HG02981 (cell line): ENCODE data around the gene ZNF609.
A peak's percentile ranks its signal among the peaks of the same experiment; 100 is the strongest.
"Not testable (repeated sequence)": the region's sequence is repeated elsewhere in the genome, so short reads cannot be mapped to it uniquely, and the experiment has no call there.

Experiments used
- ATAC-seq: cut with Tn5 transposase; IDR thresholded peaks from one replicate; pipeline ENCODE4 v1.9.1; 2021; ENCODE audit warnings: mild to moderate bottlenecking, moderate library complexity; ENCODE audit not compliant: unreplicated experiment

ZNF609 gene

DNA sequence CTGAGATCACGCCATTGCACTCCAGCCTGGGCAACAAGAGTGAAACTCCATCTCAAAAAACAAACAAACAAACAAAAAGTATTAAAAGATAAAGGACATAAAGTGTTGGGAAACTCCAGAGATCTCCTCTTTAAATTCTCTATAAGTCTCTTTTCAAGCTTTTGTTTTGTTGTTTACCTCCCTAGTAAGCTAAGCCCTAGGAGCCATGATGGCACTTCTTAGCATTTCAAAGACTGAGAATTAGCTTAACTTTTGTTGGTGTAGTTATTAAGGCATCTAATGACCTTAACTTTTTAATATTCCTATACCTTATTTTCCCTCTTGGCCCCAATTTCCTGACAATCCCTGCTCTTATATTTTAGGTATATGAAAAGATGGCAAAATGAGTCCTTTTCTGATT is 157.3 kb downstream of the ZNF609 start:
- no peak for ATAC-seq

DNA sequence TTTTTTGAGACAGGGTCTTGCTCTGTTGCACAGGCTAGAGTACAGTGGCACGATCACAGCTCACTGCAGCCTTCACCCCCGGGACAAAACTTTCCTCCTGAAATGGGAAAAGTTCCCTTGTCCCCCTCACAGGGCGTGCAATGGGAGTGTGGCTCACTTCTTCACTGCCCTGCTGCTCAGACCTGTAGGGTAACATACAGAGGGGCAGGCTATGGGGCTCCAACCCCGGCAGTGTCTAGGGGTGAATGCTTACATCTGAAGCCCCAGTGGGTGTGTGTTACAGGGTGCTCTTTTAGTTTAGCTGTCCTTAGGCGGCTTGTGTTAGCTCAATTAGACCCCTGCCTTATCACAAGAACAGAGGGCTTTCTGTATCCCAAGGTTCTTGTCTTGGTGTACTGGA is 157.8 kb downstream of the ZNF609 start:
- ATAC-seq = no peak

DNA sequence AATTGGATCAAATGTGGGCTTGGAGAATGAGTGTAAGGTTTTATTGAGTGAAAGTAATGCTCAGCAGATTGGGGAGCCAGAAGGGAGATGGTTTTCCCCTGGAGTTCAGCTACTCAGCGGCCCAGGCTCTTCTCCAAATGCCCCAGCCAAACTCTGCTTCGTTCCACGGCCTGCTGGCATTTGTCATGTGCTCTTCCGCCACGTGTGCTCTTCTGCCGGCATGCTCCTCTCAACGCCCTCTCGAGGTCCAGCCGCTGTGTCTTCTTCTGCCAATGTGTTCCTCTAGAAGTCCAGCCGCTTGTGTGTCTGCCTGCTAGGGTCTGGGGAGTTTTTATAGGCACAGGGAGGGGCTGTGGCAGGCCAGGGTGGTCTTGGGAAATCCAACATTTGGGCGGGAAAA is 158.2 kb downstream of the ZNF609 start:
- ATAC-seq = no peak

DNA sequence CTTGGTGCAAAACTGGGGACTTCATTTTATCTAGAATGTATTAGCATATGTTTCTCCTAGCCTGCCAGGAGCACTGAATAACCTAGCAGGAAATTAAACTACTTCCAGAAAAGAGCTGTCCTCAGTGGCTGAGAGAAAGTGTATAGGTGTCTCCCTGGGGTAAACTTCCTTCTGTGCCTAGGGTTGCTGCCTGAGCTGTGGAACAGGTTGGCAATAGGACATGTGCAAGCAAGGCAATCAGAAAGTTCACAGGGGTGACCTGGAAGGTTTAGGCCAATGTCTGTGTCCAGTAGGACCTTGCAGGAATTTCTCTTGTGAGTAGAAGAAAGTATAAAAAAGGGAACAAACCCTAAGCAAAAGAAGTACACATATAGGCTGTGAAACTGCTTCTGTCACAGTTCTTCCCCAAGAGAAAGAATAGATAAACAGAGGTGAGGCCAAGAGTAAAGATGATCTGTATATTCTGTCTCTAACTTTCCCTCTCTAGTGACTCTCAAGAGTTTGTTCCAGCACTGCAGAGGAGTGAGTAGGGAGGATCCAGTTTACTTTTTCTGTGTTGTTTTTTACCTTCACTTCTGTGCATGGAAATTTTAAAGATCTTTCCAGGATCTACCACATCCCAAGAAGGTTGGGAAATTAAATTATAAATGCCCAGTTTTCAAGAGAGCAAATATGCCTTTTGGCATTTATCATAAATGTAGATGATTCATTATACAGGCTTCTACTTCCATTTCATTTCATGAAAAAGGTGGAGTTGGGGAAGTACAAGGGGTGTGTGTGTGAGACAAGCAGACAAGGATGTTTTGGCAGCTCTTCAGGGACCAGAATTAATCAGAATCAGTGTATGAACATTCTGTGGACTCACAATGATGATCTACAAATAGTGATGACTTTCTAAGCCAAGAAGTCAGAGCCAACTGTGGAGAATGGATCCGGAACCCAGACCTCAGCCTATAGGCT is 159.8 kb downstream of the ZNF609 start:
- no peak for ATAC-seq

DNA sequence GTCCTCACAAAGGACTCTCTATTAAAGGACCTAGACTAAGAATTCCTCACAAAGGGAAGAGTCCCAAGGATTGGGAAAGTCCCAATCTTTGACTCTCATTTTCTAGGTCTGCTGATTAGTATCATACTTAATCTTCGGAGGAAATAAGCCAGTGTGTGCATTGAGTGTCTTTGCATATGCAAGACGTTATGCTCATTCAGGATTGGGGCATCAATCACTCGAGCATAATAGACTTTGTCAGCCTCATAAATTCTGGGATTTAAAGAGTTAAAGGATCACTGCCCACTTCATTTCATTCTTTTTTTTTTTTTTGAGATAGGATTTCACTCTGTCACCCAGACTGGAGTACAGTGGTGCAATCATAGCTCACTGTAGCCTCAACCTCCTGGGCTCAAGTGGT is 160.7 kb downstream of the ZNF609 start:
- no peak for ATAC-seq

DNA sequence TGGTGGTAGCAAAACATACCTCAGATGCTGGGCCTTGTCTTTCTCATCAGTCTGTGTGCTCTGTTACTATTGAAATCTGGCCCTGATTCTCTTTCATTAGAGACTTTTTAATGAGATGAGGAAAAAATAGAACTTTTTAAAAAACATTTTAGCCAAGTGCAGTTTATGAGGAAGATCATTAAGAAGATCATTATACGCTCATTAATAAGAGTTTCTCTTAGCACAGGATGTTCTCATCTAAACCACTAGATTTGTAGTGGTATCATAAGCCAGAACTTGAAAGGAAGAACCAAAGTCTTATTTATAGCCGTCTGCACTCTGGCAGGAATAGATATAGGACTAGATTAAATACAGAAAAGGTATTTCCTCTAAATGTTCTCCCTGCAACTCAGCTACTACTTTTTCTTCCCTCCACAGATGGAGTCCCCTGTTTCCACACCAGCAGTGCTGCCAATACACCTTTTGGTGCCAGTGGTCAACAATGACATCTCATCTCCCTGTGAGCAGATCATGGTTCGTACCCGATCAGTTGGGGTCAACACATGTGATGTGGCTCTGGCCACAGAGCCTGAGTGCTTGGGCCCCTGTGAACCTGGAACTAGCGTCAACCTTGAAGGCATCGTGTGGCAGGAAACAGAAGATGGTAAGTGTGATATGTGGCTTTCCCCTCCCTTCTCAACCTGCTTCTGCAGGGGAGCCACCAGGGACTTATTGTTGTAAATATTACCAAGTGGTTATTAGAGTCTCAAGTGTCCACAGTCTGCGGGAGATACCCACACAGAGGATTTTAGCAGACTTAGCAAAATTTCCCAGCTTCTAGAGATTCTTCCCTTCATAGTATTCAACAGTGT is 162.3 kb downstream of the ZNF609 start:
- ATAC-seq = peak; percentile 69

DNA sequence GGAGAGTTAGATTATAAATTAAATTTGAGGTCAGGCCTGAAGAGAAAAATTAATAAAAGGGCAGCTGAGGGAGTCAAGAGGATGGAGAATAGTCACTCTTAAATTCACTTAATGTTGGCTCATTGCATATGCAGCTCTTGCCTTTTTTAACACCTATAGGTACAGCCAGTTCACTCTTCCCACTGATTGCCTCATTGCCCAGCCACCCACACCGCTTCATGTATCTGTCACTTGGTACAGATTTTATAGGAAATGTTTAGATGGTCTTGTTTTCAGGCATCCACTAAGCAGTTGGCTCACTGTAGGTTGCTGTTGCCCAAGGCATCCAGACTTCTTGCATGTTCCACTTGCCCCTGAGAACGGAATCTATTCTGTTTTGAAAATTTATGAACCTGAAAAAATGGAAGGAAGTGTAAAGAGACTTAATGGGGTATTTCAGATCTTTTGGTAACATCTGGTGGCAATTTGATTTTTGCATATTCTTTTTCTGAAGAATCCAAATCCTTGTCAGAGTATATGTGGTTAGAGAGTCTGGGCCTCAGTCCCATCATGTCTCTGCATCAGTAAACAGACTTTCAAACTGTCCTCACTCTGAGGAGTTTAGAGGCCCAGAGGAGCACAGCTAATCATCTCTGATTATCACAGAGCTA is 163.1 kb downstream of the ZNF609 start:
- no peak for ATAC-seq

DNA sequence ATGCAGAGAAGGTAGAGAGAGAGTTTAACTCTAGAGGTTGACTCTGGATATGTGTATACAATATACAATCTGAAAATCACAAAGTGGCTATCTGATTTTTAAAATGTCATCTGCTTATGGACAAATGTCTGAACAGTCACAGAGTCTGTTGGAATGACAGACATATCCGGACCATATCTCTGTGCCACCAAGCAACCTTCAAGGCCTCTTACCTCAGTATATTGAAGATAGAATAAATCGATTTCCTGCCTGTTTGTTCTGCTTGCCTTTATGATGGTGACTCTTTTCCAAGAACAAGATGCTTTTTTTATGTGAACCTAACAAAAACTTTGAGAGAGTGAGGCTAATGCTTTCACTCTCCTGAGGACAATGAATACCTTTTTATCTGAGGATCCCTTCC is 163.9 kb downstream of the ZNF609 start:
- ATAC-seq = no peak

DNA sequence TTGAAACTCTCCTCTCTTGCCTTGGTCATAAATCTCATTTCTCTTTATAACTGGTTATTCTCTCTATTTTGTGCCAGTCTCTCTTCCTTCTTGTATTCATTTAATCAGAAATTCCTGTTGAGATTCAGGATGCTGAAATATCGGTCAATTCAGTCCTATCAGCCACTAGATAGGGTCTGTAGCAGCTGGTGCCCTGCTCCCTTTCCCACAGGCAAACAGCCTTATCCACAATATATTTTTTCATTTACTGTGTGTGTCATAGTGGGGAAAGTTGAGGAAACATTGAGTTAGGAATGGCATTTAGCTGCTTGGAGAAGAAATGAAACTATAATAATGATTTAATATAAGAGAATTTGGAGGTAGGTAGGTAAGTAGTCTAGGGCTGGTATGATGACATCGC is 168.7 kb downstream of the ZNF609 start:
- no peak for ATAC-seq

DNA sequence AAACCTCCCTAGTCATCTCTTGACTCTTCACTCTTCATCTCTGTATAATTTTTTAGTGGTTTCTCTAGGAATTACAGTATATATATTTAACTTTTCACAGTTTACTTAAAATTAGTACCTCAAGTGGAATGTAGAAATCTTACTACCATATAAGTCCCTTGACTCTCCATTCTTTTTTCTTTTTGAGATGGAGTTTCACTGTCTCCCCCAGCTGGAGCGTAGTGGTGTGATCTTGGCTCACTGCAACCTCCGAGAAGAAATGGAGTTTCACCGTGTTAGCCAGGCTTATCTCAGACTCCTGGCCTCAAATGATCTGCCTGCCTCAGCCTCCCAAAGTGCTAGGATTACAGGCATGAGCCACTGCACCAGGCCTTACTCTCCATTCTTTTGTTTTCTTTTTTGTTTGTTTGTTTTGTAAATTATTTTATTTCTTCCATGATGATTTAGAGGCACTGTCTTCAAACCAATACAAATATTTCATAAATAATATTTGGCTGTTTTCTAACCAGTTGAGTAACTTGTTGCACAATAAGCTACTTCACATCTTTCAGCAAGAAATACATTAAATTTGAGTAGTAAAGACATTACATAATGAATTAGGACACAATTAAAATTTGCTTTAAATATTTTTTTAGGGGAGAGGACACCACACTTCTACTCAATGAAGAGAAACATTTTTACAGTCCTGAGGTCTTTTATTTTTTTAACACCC is 170.2 kb downstream of the ZNF609 start:
- ATAC-seq = no peak

DNA sequence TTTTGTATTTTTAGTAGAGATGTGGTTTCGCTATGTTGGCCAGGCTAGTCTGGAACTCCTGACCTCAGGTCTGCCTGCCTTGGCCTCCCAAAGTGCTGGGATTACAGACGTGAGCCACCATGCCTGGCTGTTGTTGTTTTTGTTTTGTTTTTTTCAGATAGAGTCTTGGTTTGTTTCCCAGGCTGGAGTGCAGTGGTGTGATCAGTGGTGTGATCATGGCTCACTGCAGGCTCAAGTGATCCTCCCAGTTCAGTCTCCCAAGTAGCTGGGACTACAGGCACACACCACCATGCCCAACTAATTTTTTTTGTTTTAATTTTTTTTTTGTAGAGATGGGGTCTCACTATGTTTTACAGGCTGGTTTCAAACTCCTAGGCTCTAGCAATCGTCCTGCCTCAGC is 172.3 kb downstream of the ZNF609 start:
- not testable (repeated sequence) for ATAC-seq

DNA sequence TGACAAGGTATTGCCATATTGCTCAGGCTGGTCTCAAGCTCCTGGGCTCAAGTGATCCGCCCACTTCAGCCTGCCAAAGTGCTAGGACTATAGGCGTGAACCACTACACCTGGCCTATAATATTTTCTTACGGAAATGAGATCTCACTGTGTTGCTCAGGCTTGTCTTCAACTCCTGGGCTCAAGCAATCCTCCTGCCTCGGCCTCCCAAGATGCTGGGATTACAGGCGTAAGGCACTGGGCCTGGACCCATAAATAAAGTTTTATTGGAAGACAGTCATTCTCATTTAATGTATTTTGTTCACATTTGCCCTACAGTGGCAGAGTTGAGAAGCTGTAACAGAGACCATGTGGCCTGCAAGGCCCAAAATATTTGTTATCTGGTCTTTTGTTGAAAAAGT is 173.0 kb downstream of the ZNF609 start:
- no peak for ATAC-seq

DNA sequence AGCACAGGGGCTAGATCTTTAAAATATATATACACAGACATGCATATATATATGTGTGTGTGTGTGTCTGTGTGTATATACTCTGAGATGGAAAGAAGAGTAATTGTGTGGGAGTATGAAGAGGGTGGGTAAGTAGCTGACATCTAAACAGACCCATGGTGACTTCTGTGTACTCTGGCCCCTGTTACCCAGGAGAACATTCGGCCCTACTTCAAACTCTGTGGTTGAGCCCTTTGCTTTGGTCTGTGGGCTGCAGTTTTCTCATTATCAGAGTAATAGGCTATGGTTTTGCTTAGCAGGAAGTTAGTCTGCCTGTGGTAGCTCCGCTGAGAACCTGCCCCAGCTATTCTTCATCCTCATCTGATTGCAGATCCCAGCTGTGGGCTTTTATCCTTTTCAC is 173.6 kb downstream of the ZNF609 start:
- peak; percentile 70 for ATAC-seq

DNA sequence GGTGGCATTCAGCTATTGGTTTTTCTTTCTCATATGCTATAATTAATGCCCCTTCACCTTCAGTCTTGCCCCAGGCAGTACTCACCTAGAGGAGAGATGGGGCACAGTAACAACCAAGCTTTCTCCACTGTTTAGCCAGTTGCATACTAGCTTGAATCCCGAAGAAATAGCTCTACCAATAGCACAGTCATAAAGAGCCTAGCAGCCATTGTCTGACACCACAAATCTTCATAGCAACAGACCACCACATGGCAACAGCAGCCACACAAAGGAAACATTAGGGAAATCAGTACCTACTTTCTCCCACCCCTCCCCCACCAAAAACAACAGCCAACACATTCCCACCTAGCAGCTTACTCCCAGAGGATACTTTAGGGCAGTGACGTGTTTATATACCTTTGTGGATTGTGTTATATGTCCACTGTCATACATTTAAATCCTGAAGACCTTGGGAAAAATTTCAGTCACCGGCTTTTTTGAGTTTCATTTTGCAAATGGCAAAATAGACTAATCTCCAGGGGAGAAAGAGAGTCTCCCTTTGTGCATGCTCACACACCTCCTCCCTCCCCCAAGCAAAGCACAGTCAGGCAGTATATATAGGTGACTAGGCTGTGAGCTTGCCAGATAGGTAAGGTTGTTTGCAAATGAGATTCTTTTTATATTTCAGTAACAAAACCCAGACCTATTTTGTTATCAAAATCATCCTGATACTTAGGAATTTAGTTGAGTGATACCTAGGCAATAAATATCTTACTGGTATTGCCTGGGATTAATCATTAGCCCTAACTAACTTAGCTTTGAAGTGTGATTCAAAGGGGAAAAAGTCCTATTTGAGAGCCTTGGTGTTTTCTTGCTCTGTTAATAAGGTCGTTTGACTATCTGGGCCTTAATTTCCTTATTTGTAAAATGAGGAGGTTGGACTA is 174.5 kb downstream of the ZNF609 start:
- ATAC-seq = peak; percentile 50

DNA sequence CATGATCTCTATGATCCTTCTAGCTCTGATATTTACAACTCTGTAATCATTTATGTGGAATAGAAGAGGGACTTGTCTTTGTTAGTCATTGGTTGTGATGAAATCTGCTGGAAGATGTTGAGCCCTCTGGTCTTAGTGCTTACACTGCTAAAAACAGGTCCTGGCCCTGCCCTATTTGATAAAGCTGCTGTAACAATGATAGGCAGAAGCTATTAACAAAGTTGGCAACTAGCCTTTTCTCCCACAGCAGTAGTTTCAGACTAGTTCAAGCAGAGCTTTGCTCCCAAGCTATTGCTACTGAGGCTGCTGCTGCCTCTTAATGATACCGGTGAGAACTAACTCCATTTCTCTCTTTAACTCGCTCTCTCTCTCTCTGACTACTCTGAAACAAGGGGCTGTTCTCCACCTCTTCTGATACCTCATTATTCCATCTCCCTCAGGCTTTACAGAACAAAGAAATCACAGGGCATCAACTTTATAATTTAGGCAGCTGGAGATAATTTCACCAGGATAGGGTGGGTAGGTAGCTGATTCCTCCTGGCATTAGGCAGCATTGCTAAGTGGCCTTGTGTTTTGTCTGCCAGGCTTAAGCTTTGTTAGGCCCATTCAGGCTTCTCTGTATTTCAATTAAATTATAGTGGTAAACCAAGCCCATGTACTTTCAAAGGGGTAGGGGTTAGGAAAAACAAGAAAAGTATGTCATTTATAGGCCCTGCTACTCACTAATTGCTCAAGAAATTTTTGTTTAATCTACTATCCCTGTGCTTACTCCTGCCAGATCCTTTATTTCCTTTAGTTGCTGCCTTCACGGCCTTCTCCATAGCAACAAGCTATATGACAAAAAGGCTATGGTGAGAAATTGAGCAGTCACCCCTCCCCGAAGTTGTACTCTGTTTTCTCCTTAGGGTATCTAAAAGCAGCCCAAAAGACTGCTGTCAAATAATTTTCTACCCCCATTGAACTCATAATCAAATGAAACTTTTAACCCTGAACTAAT is 175.4 kb downstream of the ZNF609 start:
- peak; percentile 5 for ATAC-seq

DNA sequence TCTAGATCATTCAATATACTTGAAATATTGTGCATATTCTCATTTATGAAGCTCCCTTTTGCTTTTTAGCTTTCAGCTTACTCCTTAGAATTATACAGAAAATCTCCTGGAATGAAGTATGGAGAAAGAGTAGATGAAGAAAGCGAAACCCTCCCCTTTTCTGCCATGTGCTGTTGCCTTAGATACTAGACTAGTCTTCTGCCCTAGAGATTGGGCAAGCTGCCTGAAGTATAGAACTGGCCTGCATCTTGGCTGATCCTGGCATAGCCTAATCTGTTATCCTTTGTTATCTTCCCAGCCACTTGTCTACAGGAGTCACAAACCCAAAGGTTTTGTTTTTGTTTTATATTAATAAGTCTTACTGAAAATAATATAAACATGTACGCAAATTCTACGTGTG is 176.2 kb downstream of the ZNF609 start:
- no peak for ATAC-seq

DNA sequence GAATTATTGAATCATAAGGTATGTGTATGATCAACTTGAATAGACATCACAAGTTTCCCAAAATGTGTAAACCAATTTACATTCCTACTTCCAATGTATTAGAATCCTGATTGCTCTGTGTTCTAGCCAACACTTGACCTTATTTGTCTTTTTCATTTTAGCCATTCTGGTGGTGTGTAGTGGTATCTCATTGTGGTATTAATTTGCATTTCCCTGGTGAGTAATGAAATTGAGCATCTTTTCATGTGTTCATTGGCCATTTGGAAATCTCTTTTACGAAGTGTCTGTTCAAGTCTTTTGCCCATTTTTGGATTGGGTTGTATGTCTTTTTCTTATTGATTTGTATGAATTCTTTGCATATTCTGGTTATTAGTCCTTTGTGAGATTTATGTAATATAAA is 177.0 kb downstream of the ZNF609 start:
- no peak for ATAC-seq

DNA sequence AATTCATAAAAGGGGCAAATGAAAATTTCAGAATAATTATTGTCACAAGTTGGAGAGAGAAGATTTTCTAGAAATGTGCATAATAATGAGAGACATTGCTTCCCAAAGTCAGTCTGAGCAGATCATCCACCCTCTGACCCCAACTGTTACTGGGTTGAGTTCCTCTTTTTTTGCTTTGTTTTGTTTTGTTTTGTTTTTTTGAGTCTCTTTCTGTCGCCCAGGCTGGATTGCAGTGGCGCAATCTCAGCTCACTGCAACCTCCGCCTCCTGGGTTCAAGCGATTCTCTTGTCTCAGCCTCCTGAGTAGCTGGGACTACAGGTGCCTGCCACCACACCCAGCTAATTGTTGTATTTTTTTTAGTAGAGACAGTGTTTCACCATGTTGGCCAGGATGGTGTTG is 179.4 kb downstream of the ZNF609 start:
- not testable (repeated sequence) for ATAC-seq
